Measurements from ENCODE around the gene TDRD10.

Gene TDRD10

GRCh38 chr1:154497026-154497806, 4.8 kb upstream of the TDRD10 start:
- H3K36me3 Mint-ChIP-seq (ENCODE audit: low read depth), result no peaks in the 10 kb centered on the region
- DNase-seq, result peak; percentile 27
- H3K27ac Mint-ChIP-seq, result peak overlapping the region; percentile 97
- H3K4me1 Mint-ChIP-seq, result peaks cover 50% of the 10 kb centered on the region
- peak overlapping the region; percentile 36 for H3K4me3 Mint-ChIP-seq
- TF ChIP-seq CTCF (IDR thresholded peaks at IDR 0.05), result no peak
- H3K9me3 Mint-ChIP-seq, result peaks cover 7% of the 10 kb centered on the region
- peaks cover 40% of the 10 kb centered on the region for H3K27me3 Mint-ChIP-seq (ENCODE audit: low read depth, poor library complexity)

GRCh38 chr1:154499446-154499845, 2.6 kb upstream of the TDRD10 start:
- Mint-ChIP-seq H3K9me3 (peaks cover 17% of the 10 kb centered on the region), H3K27me3 (ENCODE audit: low read depth, poor library complexity) (peaks cover 61% of the 10 kb centered on the region), H3K27ac (no peak overlapping the region), H3K36me3 (ENCODE audit: low read depth) (no peaks in the 10 kb centered on the region), H3K4me1 (peaks cover 31% of the 10 kb centered on the region), H3K4me3 (no peak overlapping the region)
- DNase-seq, result no peak
- no peak for TF ChIP-seq CTCF (IDR thresholded peaks at IDR 0.05)

- Mint-ChIP-seq H3K27me3 (ENCODE audit: low read depth, poor library complexity) (peaks cover 72% of the 10 kb centered on the region), H3K4me3 (peak overlapping the region; percentile 39), H3K36me3 (ENCODE audit: low read depth) (no peaks in the 10 kb centered on the region), H3K9me3 (peaks cover 24% of the 10 kb centered on the region), H3K4me1 (peaks cover 27% of the 10 kb centered on the region), H3K27ac (no peak overlapping the region)
- no peak for DNase-seq
- no peak for TF ChIP-seq CTCF (IDR thresholded peaks at IDR 0.05)
Measured at GRCh38 chr1:154500533-154500932, 1.5 kb upstream of the TDRD10 start.

GRCh38 chr1:154501423-154502065, 475 bp upstream of the TDRD10 start:
- H3K9me3 Mint-ChIP-seq, result peaks cover 34% of the 10 kb centered on the region
- peak; percentile 52 for DNase-seq
- H3K4me3 Mint-ChIP-seq, result peak overlapping the region; percentile 78
- H3K4me1 Mint-ChIP-seq, result peaks cover 16% of the 10 kb centered on the region
- peaks cover 81% of the 10 kb centered on the region for H3K27me3 Mint-ChIP-seq (ENCODE audit: low read depth, poor library complexity)
- no peak for TF ChIP-seq CTCF (IDR thresholded peaks at IDR 0.05)
- H3K27ac Mint-ChIP-seq, result no peak overlapping the region
- H3K36me3 Mint-ChIP-seq (ENCODE audit: low read depth), result no peaks in the 10 kb centered on the region

GRCh38 chr1:154502744-154503115, 711 bp downstream of the TDRD10 start:
- Mint-ChIP-seq H3K4me3 (peak overlapping the region; percentile 60), H3K27ac (no peak overlapping the region), H3K27me3 (ENCODE audit: low read depth, poor library complexity) (peaks cover 88% of the 10 kb centered on the region), H3K4me1 (peaks cover 5% of the 10 kb centered on the region), H3K36me3 (ENCODE audit: low read depth) (no peaks in the 10 kb centered on the region), H3K9me3 (peaks cover 43% of the 10 kb centered on the region)
- no peak for TF ChIP-seq CTCF (IDR thresholded peaks at IDR 0.05)
- no peak for DNase-seq

Measured in nephron progenitor cell (in vitro differentiated cells).